A673 (cell line): ENCODE results near the gene CEACAM3.
"Not testable (repeated sequence)": the region's sequence is repeated elsewhere in the genome, so short reads cannot be mapped to it uniquely, and the experiment has no call there.

Experiments used
- CTCF ChIP-seq: fragments of 300-800, 200-600 bp; sonication (generic); conservative IDR thresholded peaks from 2 replicates; pipeline ENCODE4 v1.5.1; 2017; ENCODE audit warnings: low read depth, mild to moderate bottlenecking, antibody characterized with exemption, low read length, moderate library complexity, mixed read lengths
- EZH2 ChIP-seq: fragments of 200-600 bp; sonication (generic); IDR thresholded peaks from 2 replicates; pipeline ENCODE4 v1.6.1; 2017; ENCODE audit warnings: borderline replicate concordance, low read depth, mild to moderate bottlenecking, mixed read lengths, antibody characterized with exemption, low read length; ENCODE audit not compliant: poor library complexity, severe bottlenecking

- TF ChIP-seq CTCF, EZH2: not testable (repeated sequence)
Measured at GRCh38 chr19:41750248-41751134, 45.9 kb upstream of the CEACAM3 start.
